22Rv1 (cell line): Measurements from ENCODE around the gene KIRREL3.

Experiments used
- ZFX ChIP-seq: fragments of 450-650 bp; IDR thresholded peaks from 2 replicates; pipeline ENCODE4 v1.6.1; 2017; ENCODE audit warnings: antibody characterized with exemption, borderline replicate concordance
- TF ChIP-seq, protein P1 (sequence below): fragments of 450-650 bp; IDR thresholded peaks from 2 replicates; pipeline ENCODE4 v1.5.1; 2017; ENCODE audit warnings: mild to moderate bottlenecking

DNA sequence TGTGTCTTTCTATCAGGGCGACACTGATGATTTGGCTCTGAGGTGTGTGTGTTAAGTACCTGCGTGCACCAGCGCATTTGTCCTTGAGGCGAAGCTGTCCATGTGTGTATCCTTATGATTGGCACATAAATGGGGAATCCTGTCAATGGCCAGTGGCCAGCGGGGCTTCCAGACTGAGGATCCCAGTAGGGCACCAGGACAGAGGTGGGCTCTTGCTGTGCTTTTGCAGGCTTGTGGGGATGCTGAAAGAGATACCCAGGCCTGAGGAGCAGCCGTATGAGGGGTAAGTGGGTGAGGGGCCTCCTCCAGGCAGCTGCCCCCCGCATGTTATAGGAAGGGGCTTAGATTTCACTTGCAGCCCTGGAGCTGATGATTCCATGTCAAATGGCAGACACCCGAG, 488.3 kb downstream of the KIRREL3 start:
- TF ChIP-seq, protein P1, sequence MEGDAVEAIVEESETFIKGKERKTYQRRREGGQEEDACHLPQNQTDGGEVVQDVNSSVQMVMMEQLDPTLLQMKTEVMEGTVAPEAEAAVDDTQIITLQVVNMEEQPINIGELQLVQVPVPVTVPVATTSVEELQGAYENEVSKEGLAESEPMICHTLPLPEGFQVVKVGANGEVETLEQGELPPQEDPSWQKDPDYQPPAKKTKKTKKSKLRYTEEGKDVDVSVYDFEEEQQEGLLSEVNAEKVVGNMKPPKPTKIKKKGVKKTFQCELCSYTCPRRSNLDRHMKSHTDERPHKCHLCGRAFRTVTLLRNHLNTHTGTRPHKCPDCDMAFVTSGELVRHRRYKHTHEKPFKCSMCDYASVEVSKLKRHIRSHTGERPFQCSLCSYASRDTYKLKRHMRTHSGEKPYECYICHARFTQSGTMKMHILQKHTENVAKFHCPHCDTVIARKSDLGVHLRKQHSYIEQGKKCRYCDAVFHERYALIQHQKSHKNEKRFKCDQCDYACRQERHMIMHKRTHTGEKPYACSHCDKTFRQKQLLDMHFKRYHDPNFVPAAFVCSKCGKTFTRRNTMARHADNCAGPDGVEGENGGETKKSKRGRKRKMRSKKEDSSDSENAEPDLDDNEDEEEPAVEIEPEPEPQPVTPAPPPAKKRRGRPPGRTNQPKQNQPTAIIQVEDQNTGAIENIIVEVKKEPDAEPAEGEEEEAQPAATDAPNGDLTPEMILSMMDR: no peak
- no peak for TF ChIP-seq ZFX
